Neural progenitor cell (in vitro differentiated cells): ENCODE data around the gene KCNAB1.

Source experiments
- CTCF ChIP-seq: fragments of 200-600 bp; sonication (generic); IDR thresholded peaks from 2 replicates; pipeline ENCODE4 v1.5.1; 2017; ENCODE audit warnings: antibody characterized with exemption, mild to moderate bottlenecking
- EZH2 ChIP-seq: fragments of 200-600 bp; sonication (generic); IDR thresholded peaks from 2 replicates; pipeline ENCODE4 v1.6.1; 2017; ENCODE audit warnings: antibody characterized with exemption, mild to moderate bottlenecking, moderate library complexity

DNA sequence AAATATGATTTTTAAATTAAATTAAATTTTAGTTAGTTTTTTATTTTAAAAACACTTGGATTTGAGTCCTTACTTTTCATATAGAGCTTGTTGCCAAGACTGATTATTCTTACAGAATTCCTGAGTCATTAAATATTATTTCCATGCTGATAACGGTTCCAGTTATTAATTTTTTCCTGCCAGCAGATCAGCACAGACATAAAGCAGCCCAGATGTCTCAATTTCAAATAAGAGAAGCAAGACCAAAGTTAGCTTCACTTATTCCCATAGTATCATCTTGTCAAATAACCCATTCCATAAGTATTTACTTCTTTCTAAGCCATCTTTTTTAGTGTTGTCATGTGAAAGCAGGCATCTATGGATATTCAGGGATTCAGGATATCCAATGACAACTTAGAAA, 359.2 kb downstream of the KCNAB1 start:
- TF ChIP-seq CTCF (no peak), EZH2 (no peak)
